ENCODE results near the gene MSLN. TPM values are rescaled to one million over a fixed set of nuclear protein-coding genes. Genes with fewer than 3 reads are reported as not detected.

The MSLN gene
- total and polyA plus RNA-seq, 2 of the 8 experiments (the other 6 are each of a cell fraction or from before 2014, with no cell fraction given): 0.28 to 0.50 TPM

GRCh38 chr16:804193-805048 is 43.9 kb downstream of the MSLN start:
- no peak overlapping the region for H2BK15ac ChIP-seq (ENCODE audit: low read length)
- ChIA-PET CTCF (ENCODE audit: partially characterized antibody) (interaction anchor here (0.7 to 3.9 kb wide), 12 partner anchors 8 to 626 kb away, joined by 3 to 24 read pairs (median 4); partner anchors contain the start of gene CIAO3), POLR2A (ENCODE audit: partially characterized antibody) (interaction anchor here (1.0 to 2.1 kb wide), 8 partner anchors 9 to 405 kb away, joined by 3 to 10 read pairs (median 3); partner anchors contain the start of genes CCDC78, CIAO3 and WDR24)
- H3K14ac ChIP-seq (ENCODE audit: insufficient read length): no peak overlapping the region
- no peak overlapping the region for H3K23ac ChIP-seq (ENCODE audit: insufficient read length)
- no peak overlapping the region for H4K91ac ChIP-seq (replicated peaks; ENCODE audit: insufficient read length, low read length)
- no peak for DNase-seq (ENCODE audit: low read depth in 1 of 2, low spot score in 2 of 2)
- H3K4me2 ChIP-seq (ENCODE audit: insufficient read depth in 1 of 2, low read depth in 2 of 2, low read length in 2 of 2): no peak overlapping the region
- H4K5ac ChIP-seq (ENCODE audit: insufficient read length, low read depth, low read length): no peak overlapping the region
- 74% methylated on average over 31 of the region's 33 CpGs; no CpG with 5 or more reads in 1 of the 2 experiments for WGBS, 2 experiments (ENCODE audit: extremely low coverage in 1 of 2, insufficient coverage in 1 of 2, insufficient read length in 1 of 2, insufficient replicate concordance in 2 of 2, low coverage in 1 of 2, low lambda C conversion rate in 2 of 2, missing lambda C conversion rate in 1 of 2)
- H2BK12ac ChIP-seq (ENCODE audit: low read depth, low read length): no peak overlapping the region
- H3K4me1 ChIP-seq (replicated peaks in 1 of 4; ENCODE audit: control insufficient read depth in 3 of 4, insufficient read depth in 4 of 4, low read length in 3 of 4): peaks cover 0 to 13% (median 7%) of the 10 kb centered on the region in 4 experiments; a peak in 6 of 7 replicates
- H3K79me2 ChIP-seq (ENCODE audit: control insufficient read depth in 1 of 2, insufficient read depth in 2 of 2, low read length in 2 of 2): peaks cover 0 to 5% of the 10 kb centered on the region in 2 experiments; a peak in 1 of 4 replicates
- no peak overlapping the region for H3K27ac ChIP-seq (ENCODE audit: low read depth, low read length)
- no peak overlapping the region for H3K56ac ChIP-seq (replicated peaks; ENCODE audit: insufficient read length, low read depth, low read length)
- FAIRE-seq: no peak
- no peak overlapping the region for H3K4me3 ChIP-seq (ENCODE audit: extremely low read depth in 1 of 4, insufficient read depth in 2 of 4, low read depth in 3 of 4, low read length in 4 of 4)
- no peak overlapping the region for H3K9ac ChIP-seq (replicated peaks in 1 of 4; ENCODE audit: extremely low read depth in 1 of 4, low read depth in 3 of 4, low read length in 3 of 4)
- H2AFZ ChIP-seq (ENCODE audit: low read length): no peak overlapping the region
- H2AK5ac ChIP-seq (ENCODE audit: low read depth, low read length): no peak overlapping the region
- peaks cover 3% of the 10 kb centered on the region; the same call in 1 of the 2 replicates for H3K23me2 ChIP-seq (ENCODE audit: low read depth, low read length)
- H3K4ac ChIP-seq (replicated peaks; ENCODE audit: insufficient read length, low read depth, low read length): no peak overlapping the region
- no peaks in the 10 kb centered on the region for H3K36me3 ChIP-seq (ENCODE audit: control insufficient read depth in 2 of 4, insufficient read depth in 4 of 4, low read length in 3 of 4)
- no peak overlapping the region for H2BK20ac ChIP-seq (ENCODE audit: low read length)
- H2BK120ac ChIP-seq (replicated peaks; ENCODE audit: low read depth, low read length): no peak overlapping the region
- peaks cover 3 to 8% of the 10 kb centered on the region in 2 experiments for H4K20me1 ChIP-seq (replicated peaks in 1 of 2; ENCODE audit: control insufficient read depth in 1 of 2, insufficient read depth in 2 of 2, low read length in 2 of 2)
- H4K8ac ChIP-seq (ENCODE audit: extremely low read depth, insufficient read depth, low read length): no peak overlapping the region
- no peak overlapping the region for H2BK5ac ChIP-seq (ENCODE audit: low read depth, low read length)
- no peaks in the 10 kb centered on the region for H3K9me3 ChIP-seq (ENCODE audit: insufficient read depth in 2 of 2, low read depth in 1 of 2, low read length in 1 of 2)
- no peaks in the 10 kb centered on the region for H3K79me1 ChIP-seq (ENCODE audit: low read depth, low read length)
- H3K27me3 ChIP-seq (replicated peaks in 1 of 4; ENCODE audit: control insufficient read depth in 3 of 4, extremely low read depth in 1 of 4, insufficient read depth in 3 of 4, low read length in 3 of 4): peaks cover 1 to 45% (median 30%) of the 10 kb centered on the region in 4 experiments
- H3K18ac ChIP-seq (ENCODE audit: extremely low read depth, low read length): no peak overlapping the region
- TF ChIP-seq USF2 (IDR thresholded peaks at IDR 0.05; ENCODE audit: low read length) (no peak), JUN (IDR thresholded peaks at IDR 0.05; ENCODE audit: low read depth, low read length) (no peak), POLR2AphosphoS5 (IDR thresholded peaks at IDR 0.05; ENCODE audit: low read depth, low read length) (no peak), NRF1 (IDR thresholded peaks at IDR 0.05; ENCODE audit: low read depth, low read length) (no peak), SAP30 (IDR thresholded peaks at IDR 0.05; ENCODE audit: insufficient read depth, insufficient replicate concordance, low read length) (no peak), CBX5 (IDR thresholded peaks at IDR 0.05; ENCODE audit: low read depth, low read length) (no peak), ATF2 (IDR thresholded peaks at IDR 0.05; ENCODE audit: low read length) (no peak), SIN3A (conservative IDR thresholded peaks at IDR 0.05 in 1 of 2, IDR thresholded peaks at IDR 0.05 in 1 of 2; ENCODE audit: low read depth in 1 of 2, low read length in 2 of 2) (no peak)
